OCI-LY1 (cell line): ENCODE data around the gene PHC3.

ENCODE experiments used
- CTCF ChIP-seq: fragments of 200-600 bp; sonication (generic), shearing (Covaris generic); IDR thresholded peaks from 2 replicates; pipeline ENCODE4 v1.5.1; 2017; ENCODE audit warnings: mild to moderate bottlenecking, antibody characterized with exemption, low read length, moderate library complexity, mixed read lengths
- EZH2 ChIP-seq: fragments of 200-600 bp; sonication (generic), shearing (Covaris generic); IDR thresholded peaks from 2 replicates; pipeline ENCODE4 v1.8.0; 2017; ENCODE audit warnings: borderline replicate concordance, mixed run types, mild to moderate bottlenecking, antibody characterized with exemption, low read length, moderate library complexity, mixed read lengths

- no peak for TF ChIP-seq CTCF
- TF ChIP-seq EZH2, result no peak
Observed at GRCh38 chr3:170089862-170090600, 91.5 kb downstream of the PHC3 start.
